GM23338 (cell line): Measurements from ENCODE around the gene HAPLN3.

Source experiments
- CREB1 ChIP-seq: fragments of 250-450 bp; sonication (Bioruptor Pico); IDR thresholded peaks from 2 replicates; pipeline ENCODE4 v1.5.0; 2020; ENCODE audit warnings: low read depth, mild to moderate bottlenecking, moderate library complexity
- CTCF ChIP-seq, 2 experiments: fragments of 200-600 bp in 1 of 2; sonication (generic) in 1 of 2; conservative IDR thresholded peaks; 2 replicates each; pipeline versions ENCODE4 v1.5.1 to v1.6.1; 2016 to 2017; ENCODE audit warnings: antibody characterized with exemption in 2 of 2, low read depth in 2 of 2, mild to moderate bottlenecking in 2 of 2, moderate library complexity in 1 of 2
- EZH2 ChIP-seq: fragments of 200-600 bp; sonication (generic); IDR thresholded peaks from one replicate; pipeline ENCODE4 v1.8.0; 2017; ENCODE audit warnings: antibody characterized with exemption, mild to moderate bottlenecking, low read depth; ENCODE audit not compliant: unreplicated experiment
- EZH2phosphoT487 ChIP-seq: fragments of 200-600 bp; sonication (generic); IDR thresholded peaks from one replicate; pipeline ENCODE4 v1.8.1; 2018; ENCODE audit warnings: antibody characterized with exemption; ENCODE audit not compliant: unreplicated experiment
- JUNB ChIP-seq: IDR thresholded peaks from one replicate; pipeline ENCODE4 v1.6.1; 2016; ENCODE audit warnings: antibody characterized with exemption; ENCODE audit not compliant: unreplicated experiment
- NANOG ChIP-seq: IDR thresholded peaks from 2 replicates; pipeline ENCODE4 v1.6.1; 2016; ENCODE audit warnings: antibody characterized with exemption, borderline replicate concordance
- POLR2AphosphoS5 ChIP-seq: IDR thresholded peaks from 2 replicates; pipeline ENCODE4 v1.6.1; 2016; ENCODE audit warnings: antibody characterized with exemption, low read depth
- REST ChIP-seq: IDR thresholded peaks from one replicate; pipeline ENCODE4 v1.6.1; 2018; ENCODE audit warnings: antibody characterized with exemption; ENCODE audit not compliant: unreplicated experiment
- ZNF114 ChIP-seq: fragments of 250-450 bp; sonication (Bioruptor Pico); IDR thresholded peaks from 2 replicates; pipeline ENCODE4 v1.5.0; 2020; ENCODE audit warnings: mild to moderate bottlenecking, moderate library complexity

- no peak for TF ChIP-seq EZH2
- TF ChIP-seq CTCF (conservative IDR thresholded peaks at IDR 0.05; ENCODE audit: low read depth in 2 of 2), result no peak
- TF ChIP-seq NANOG, result no peak
- TF ChIP-seq JUNB, result no peak
- no peak for TF ChIP-seq POLR2AphosphoS5
- TF ChIP-seq REST, result no peak
- TF ChIP-seq EZH2phosphoT487, result no peak
- TF ChIP-seq CREB1 (CRISPR knock-in tag), result no peak
- TF ChIP-seq ZNF114 (CRISPR knock-in tag), result no peak
These were observed 6.6 kb downstream of the HAPLN3 start for GRCh38 chr15:88888719-88889118.
